ENCODE measurements around the gene DPH2.

GRCh38 chr1:43996733-43997115, 26.9 kb downstream of the DPH2 start:
- TF ChIP-seq CREB5 (CRISPR knock-in tag; IDR thresholded peaks at IDR 0.05; ENCODE audit: low read depth) (no peak), ZFP30 (CRISPR knock-in tag; IDR thresholded peaks at IDR 0.05) (no peak), RARB (CRISPR knock-in tag; IDR thresholded peaks at IDR 0.05) (no peak), TOX (CRISPR knock-in tag; IDR thresholded peaks at IDR 0.05; ENCODE audit: borderline replicate concordance) (no peak), POU6F1 (CRISPR knock-in tag; IDR thresholded peaks at IDR 0.05; ENCODE audit: borderline replicate concordance, low read depth) (no peak), ZFP3 (CRISPR knock-in tag; IDR thresholded peaks at IDR 0.05) (no peak), CSDC2 (CRISPR knock-in tag; IDR thresholded peaks at IDR 0.05) (no peak), GLIS3 (CRISPR knock-in tag; IDR thresholded peaks at IDR 0.05) (no peak), TCF4 (CRISPR knock-in tag; IDR thresholded peaks at IDR 0.05; ENCODE audit: borderline replicate concordance) (no peak), PATZ1 (CRISPR knock-in tag; IDR thresholded peaks at IDR 0.05; ENCODE audit: borderline replicate concordance) (no peak), CSRNP3 (CRISPR knock-in tag; IDR thresholded peaks at IDR 0.05) (no peak)
